Measurements from ENCODE around the gene CFAP47.

DNA sequence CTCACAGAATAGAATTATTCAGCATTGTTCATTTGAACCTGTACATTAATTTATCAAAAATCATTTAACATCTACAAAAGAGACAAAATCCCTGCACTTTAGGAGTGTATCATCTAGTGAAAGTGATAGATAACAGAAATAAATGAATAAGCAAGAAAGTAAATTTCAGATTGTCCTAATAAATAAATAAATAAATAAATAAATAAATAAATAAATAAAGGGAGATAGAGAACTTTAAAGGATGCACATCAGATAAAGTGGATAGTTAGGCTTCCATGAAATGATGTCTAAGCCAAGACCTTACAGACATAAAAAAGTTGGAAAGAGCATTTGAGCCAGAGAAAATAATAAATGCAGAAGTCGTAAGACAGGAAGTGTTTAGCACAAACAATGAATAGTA is 444.7 kb downstream of the CFAP47 start:
- TF ChIP-seq, protein P1, sequence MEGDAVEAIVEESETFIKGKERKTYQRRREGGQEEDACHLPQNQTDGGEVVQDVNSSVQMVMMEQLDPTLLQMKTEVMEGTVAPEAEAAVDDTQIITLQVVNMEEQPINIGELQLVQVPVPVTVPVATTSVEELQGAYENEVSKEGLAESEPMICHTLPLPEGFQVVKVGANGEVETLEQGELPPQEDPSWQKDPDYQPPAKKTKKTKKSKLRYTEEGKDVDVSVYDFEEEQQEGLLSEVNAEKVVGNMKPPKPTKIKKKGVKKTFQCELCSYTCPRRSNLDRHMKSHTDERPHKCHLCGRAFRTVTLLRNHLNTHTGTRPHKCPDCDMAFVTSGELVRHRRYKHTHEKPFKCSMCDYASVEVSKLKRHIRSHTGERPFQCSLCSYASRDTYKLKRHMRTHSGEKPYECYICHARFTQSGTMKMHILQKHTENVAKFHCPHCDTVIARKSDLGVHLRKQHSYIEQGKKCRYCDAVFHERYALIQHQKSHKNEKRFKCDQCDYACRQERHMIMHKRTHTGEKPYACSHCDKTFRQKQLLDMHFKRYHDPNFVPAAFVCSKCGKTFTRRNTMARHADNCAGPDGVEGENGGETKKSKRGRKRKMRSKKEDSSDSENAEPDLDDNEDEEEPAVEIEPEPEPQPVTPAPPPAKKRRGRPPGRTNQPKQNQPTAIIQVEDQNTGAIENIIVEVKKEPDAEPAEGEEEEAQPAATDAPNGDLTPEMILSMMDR (conservative IDR thresholded peaks at IDR 0.05; ENCODE audit: low read length) = no peak
- TF ChIP-seq EZH2phosphoT487 (IDR thresholded peaks at IDR 0.05; ENCODE audit: borderline replicate concordance) = no peak

All from Loucy (cell line).